Activated naive CD4-positive, alpha-beta T cell treated with anti-CD3 and anti-CD28 coated beads, Interleukin-2, amount 50 U/mL, for 16 hours (primary cell): Measurements from ENCODE around the gene ISG15.
"Not testable (repeated sequence)": the region's sequence is repeated elsewhere in the genome, so short reads cannot be mapped to it uniquely, and the experiment has no call there.

Experiments
- DNase-seq: peaks from one replicate; pipeline ENCODE4 v3.0.0-alpha.2; 2020

Gene ISG15

GRCh38 chr1:995665-996633, 17.3 kb upstream of the ISG15 start:
- DNase-seq: no peak

- DNase-seq: no peak
Measured at GRCh38 chr1:996851-997712, 16.2 kb upstream of the ISG15 start.

- no peak for DNase-seq
Measured at GRCh38 chr1:997713-997992, 15.6 kb upstream of the ISG15 start.

GRCh38 chr1:997993-998744, 15.1 kb upstream of the ISG15 start:
- no peak for DNase-seq

GRCh38 chr1:998745-998994, 14.6 kb upstream of the ISG15 start:
- DNase-seq: no peak

GRCh38 chr1:998995-999724, 14.1 kb upstream of the ISG15 start:
- DNase-seq: no peak

- DNase-seq: peak; percentile 78
Measured at GRCh38 chr1:999725-1000356, 13.5 kb upstream of the ISG15 start, which contains the start of gene HES4. TSS of gene HES4 (minus strand) at chr1:1000097. CDS start at chr1:999973, 124 bp downstream.

- peak; percentile 80 for DNase-seq
Measured at GRCh38 chr1:1000357-1001056, 12.8 kb upstream of the ISG15 start.

GRCh38 chr1:1001057-1001783, 12.1 kb upstream of the ISG15 start:
- no peak for DNase-seq

GRCh38 chr1:1003618-1004419, 9.5 kb upstream of the ISG15 start:
- no peak for DNase-seq

- DNase-seq: no peak
Measured at GRCh38 chr1:1004420-1004779, 8.9 kb upstream of the ISG15 start.

- no peak for DNase-seq
Measured at GRCh38 chr1:1004780-1005697, 8.3 kb upstream of the ISG15 start.

GRCh38 chr1:1005774-1006304, 7.5 kb upstream of the ISG15 start:
- no peak for DNase-seq

- DNase-seq: no peak
Measured at GRCh38 chr1:1006305-1007159, 6.8 kb upstream of the ISG15 start.

GRCh38 chr1:1010131-1010530, 3.2 kb upstream of the ISG15 start:
- not testable (repeated sequence) for DNase-seq

GRCh38 chr1:1011396-1011949, 1.8 kb upstream of the ISG15 start:
- DNase-seq: no peak

- not testable (repeated sequence) for DNase-seq
Measured at GRCh38 chr1:1012736-1013104, 577 bp upstream of the ISG15 start.
